Panc1 (cell line): ENCODE results near the gene EPHB2. TPM values are rescaled to one million over a fixed set of nuclear protein-coding genes. Genes with fewer than 3 reads are reported as not detected.

ENCODE experiments used
- ATAC-seq: fragments of 200-7000 bp; cut with Tn5 transposase; 2 replicates; pipeline ENCODE4 v1.9.1; 2020; ENCODE audit warnings: mild to moderate bottlenecking, moderate library complexity
- BruUV-seq: library from RNA; stranded (reverse); fragments of 400-500 nt; replicated peaks from 2 replicates; lab custom pipeline; 2021; lab: Mats Ljungman, UMichigan
- CTCF ChIA-PET: fragments of 300-600 bp; sonication (Branson Sonifier 250); formaldehyde crosslinking; loops from one replicate; lab custom pipeline; 2022; ENCODE audit warnings: antibody characterized with exemption; lab: Charles Lee
- POLR2A ChIA-PET: fragments of 300-600 bp; sonication (Branson Sonifier 250); formaldehyde crosslinking; loops from one replicate; lab custom pipeline; 2022; ENCODE audit warnings: antibody characterized with exemption; lab: Charles Lee
- DNase-seq: peaks from one replicate; pipeline ENCODE4 v3.0.0-alpha.2; 2010; ENCODE audit warnings: low read depth, low spot score
- H3K27ac ChIP-seq: 2 replicates; pipeline ENCODE4 v1.5.1; 2011; ENCODE audit warnings: mild to moderate bottlenecking, low read length, inconsistent platforms
- H3K27me3 ChIP-seq: fragments of 200-500 bp; sonication (Bioruptor generic); 2 replicates; pipeline ENCODE4 v1.6.0; 2014; ENCODE audit warnings: low read length, inconsistent platforms; ENCODE audit not compliant: control insufficient read depth, insufficient read depth
- H3K36me3 ChIP-seq: fragments of 200-500 bp; sonication (Bioruptor generic); 2 replicates; pipeline ENCODE4 v1.5.1; 2014; ENCODE audit warnings: inconsistent platforms, mild to moderate bottlenecking, low read length, moderate library complexity; ENCODE audit not compliant: control insufficient read depth, insufficient read depth
- H3K4me1 ChIP-seq: 2 replicates; pipeline ENCODE4 v1.5.1; 2011; ENCODE audit warnings: inconsistent platforms, mild to moderate bottlenecking, low read length, moderate library complexity; ENCODE audit not compliant: control insufficient read depth, insufficient read depth
- H3K4me3 ChIP-seq, 2 experiments: 2 replicates each; pipeline ENCODE4 v1.5.1; 2011 to 2012; ENCODE audit warnings: low read depth in 2 of 2, low read length in 2 of 2, mild to moderate bottlenecking in 2 of 2, inconsistent platforms in 1 of 2, moderate library complexity in 1 of 2
- H3K9me3 ChIP-seq: fragments of 200-500 bp; sonication (Bioruptor generic); 2 replicates; pipeline ENCODE4 v1.5.1; 2014; ENCODE audit warnings: low read depth, mild to moderate bottlenecking, inconsistent platforms, low read length, moderate library complexity; ENCODE audit not compliant: control insufficient read depth, insufficient read depth
- CTCF ChIP-seq: fragments of 450-650 bp; IDR thresholded peaks from 2 replicates; pipeline ENCODE4 v1.5.1; 2017; ENCODE audit warnings: mild to moderate bottlenecking
- POLR2AphosphoS5 ChIP-seq: IDR thresholded peaks from 2 replicates; pipeline ENCODE4 v1.6.1; 2012; ENCODE audit warnings: mild to moderate bottlenecking, low read depth, low read length, moderate library complexity
- REST ChIP-seq, 2 experiments: IDR thresholded peaks; 2 replicates each; pipeline ENCODE4 v1.6.1; 2011 to 2012; ENCODE audit warnings: low read depth in 2 of 2, control low read depth in 1 of 2, low read length in 1 of 2, mild to moderate bottlenecking in 1 of 2, moderate library complexity in 1 of 2; ENCODE audit not compliant: insufficient read depth in 1 of 2
- SIN3A ChIP-seq: IDR thresholded peaks from 2 replicates; pipeline ENCODE4 v1.6.1; 2012; ENCODE audit warnings: low read depth, mild to moderate bottlenecking, low read length, moderate library complexity, borderline replicate concordance; ENCODE audit not compliant: insufficient read depth
- TCF7L2 ChIP-seq: IDR thresholded peaks from 2 replicates; pipeline ENCODE4 v1.6.1; 2011; ENCODE audit warnings: mild to moderate bottlenecking, low read depth, low read length, inconsistent platforms
- in situ Hi-C: cut with HindIII; loops from 2 replicates; pipeline ENCODE4 v1.10.0; 2016; ENCODE audit warnings: low sequenced_read_pairs, low pct_unique_long_range_greater_than_20kb
- intact Hi-C: fragments of 100-400 bp; cut with micrococcal nuclease; formaldehyde crosslinking; loops from one replicate; pipeline ENCODE4 v1.10.0; 2022; ENCODE audit not compliant: unreplicated experiment
- total RNA-seq: library from RNA; stranded (reverse); gene quantifications from one replicate; pipeline ENCODE4 v1.2.1, GENCODE V29; 2021; ENCODE audit not compliant: unreplicated experiment

EPHB2 gene
- total RNA-seq, 1 experiment from 2014 or later: 29.0 TPM

GRCh38 chr1:22889213-22889827 lies 178.7 kb downstream of the EPHB2 start:
- ChIA-PET POLR2A (no interaction called here), CTCF (interaction anchor here (0.8 to 1.4 kb wide), 2 partner anchors 185 to 215 kb away, joined by 3 to 6 read pairs; no protein-coding TSS in a partner anchor)
- TF ChIP-seq CTCF: peak; percentile 90
- TF ChIP-seq TCF7L2: no peak
- in situ Hi-C loops (no loop called here), intact Hi-C loops (loop anchor here (5.0 to 10.0 kb wide), 2 partner anchors 185 to 217 kb away; no protein-coding TSS in a partner anchor)
- Histone ChIP-seq H3K9me3 (no peaks in the 10 kb centered on the region), H3K27ac (no peak overlapping the region), H3K27me3 (no peaks in the 10 kb centered on the region), H3K4me3 (no peak overlapping the region), H3K36me3 (no peaks in the 10 kb centered on the region), H3K4me1 (no peaks in the 10 kb centered on the region)
- BruUV-seq: no TSS peak
- ATAC-seq (peak; percentile 71), DNase-seq (peak; percentile 53)

- Histone ChIP-seq H3K36me3 (no peaks in the 10 kb centered on the region), H3K4me1 (no peaks in the 10 kb centered on the region), H3K4me3 (no peak overlapping the region), H3K27ac (no peak overlapping the region), H3K27me3 (no peaks in the 10 kb centered on the region), H3K9me3 (no peaks in the 10 kb centered on the region)
- DNase-seq (no peak), ATAC-seq (no peak)
- ChIA-PET POLR2A (no interaction called here), CTCF (interaction anchor here (1.1 kb wide), 1 partner anchor 194 kb away, joined by 3 read pairs; no protein-coding TSS in a partner anchor)
- intact Hi-C loops: no loop called here
- no TSS peak for BruUV-seq
- TF ChIP-seq CTCF (no peak), TCF7L2 (no peak), POLR2AphosphoS5 (no peak), REST (IDR thresholded peaks at IDR 0.05; ENCODE audit: insufficient read depth in 1 of 2, low read depth in 2 of 2, low read length in 1 of 2) (no peak), SIN3A (no peak)
- in situ Hi-C loops: no loop called here
Measured at GRCh38 chr1:22892789-22893188, 182.2 kb downstream of the EPHB2 start.
